Left hindlimb (tissue), 1 donor: ENCODE data around the gene ISCU.
"Not testable (repeated sequence)": the region's sequence is repeated elsewhere in the genome, so short reads cannot be mapped to it uniquely, and the experiment has no call there.

ENCODE experiments used
- DNase-seq: peaks from one replicate; pipeline ENCODE4 v3.0.0-alpha.2; 2018

Gene ISCU

DNA sequence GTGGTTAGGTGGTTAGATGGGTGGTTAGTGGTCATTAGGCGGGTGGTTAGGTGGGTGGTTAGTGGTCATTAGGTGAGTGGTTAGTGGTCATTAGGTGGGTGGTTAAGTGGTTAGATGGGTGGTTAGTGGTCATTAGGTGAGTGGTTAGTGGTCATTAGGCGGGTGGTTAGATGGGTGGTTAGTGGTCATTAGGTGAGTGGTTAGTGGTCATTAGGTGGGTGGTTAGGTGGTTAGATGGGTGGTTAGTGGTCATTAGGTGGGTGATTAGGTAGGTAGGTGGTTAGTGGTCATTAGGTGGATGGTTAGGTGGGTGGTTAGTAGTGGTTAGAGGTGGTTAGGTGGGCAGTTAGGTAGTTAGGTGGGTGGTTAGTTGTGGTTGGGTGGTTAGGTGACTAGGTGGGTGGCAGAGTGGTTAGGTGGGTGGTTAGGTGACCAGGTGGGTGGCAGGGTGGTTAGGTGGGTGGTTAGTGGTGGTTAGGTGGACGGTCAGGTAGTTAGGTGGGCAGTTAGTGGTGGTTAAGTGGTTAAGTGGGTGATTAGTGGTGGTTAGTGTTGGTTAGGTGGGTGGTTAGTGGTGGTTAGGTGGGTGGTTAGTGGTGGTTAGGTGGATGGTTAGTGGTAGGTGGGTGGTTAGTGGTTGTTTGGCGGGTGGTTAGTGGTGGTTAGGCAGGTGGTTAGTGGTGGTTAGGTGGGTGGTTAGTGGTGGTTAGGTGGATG lies 43.5 kb downstream of the ISCU start:
- peak; percentile 22 for DNase-seq

GRCh38 chr12:108606492-108606891 lies 44.1 kb downstream of the ISCU start:
- no peak for DNase-seq

DNA sequence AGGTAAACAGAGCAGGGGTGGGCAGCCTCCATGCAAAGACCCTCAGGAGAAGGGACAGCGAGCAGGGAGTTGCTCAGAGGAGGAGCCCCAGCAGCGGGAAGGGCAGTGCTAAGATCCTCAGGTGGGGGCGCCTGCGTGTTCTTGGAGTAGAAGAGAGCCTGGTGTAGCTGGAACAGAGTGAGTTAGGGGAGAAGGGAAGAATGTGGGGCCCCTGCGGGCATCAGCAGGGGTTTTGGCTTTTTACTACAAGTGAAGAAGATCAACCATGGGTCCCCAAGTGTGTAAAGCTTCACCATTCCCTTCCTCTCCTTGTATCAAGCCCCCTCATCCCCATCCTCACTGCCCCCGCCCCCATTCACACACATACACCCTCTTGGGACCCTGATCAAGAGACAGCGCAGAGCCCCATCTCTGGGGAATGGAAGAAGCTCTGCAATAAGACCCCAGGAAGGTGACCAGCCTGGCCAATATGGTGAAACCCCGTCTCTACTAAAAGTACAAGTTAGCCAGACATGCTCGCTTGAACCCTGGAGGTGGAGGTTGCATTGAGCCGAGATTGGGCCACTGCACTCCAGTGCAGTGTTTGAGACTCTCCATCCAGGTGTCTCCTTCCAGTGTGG lies 45.7 kb downstream of the ISCU start:
- peak; percentile 23 for DNase-seq

GRCh38 chr12:108608616-108609015 lies 46.2 kb downstream of the ISCU start:
- peak; percentile 25 for DNase-seq

GRCh38 chr12:108609537-108610335 lies 47.3 kb downstream of the ISCU start:
- DNase-seq: peak; percentile 93

DNA sequence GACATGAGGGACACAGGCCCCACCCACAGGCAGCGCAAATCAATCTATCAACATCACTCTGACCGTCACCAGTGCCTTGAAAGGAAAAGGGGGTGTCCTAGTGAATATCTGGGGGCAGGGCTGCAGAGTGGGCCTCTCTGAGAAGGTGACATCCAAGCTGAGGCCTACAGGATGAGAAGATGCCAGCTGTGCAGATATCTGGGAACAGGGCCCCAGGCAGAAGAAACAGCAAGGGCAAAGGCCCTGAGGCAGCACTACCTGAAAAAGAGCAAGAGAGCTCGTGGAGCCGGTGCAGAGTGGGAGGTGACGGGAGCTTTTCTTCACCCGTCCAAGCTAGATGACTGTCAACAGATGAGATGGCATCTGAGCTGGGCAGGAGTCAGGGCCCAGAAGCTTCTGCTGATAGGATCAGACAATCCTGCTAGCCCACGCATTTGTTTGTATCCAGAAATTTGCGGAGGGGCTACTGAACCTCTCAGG lies 48.0 kb downstream of the ISCU start:
- no peak for DNase-seq

GRCh38 chr12:108610856-108611605 lies 48.6 kb downstream of the ISCU start:
- DNase-seq: peak; percentile 20

- no peak for DNase-seq
Observed at GRCh38 chr12:108611884-108612415, 49.6 kb downstream of the ISCU start.

DNA sequence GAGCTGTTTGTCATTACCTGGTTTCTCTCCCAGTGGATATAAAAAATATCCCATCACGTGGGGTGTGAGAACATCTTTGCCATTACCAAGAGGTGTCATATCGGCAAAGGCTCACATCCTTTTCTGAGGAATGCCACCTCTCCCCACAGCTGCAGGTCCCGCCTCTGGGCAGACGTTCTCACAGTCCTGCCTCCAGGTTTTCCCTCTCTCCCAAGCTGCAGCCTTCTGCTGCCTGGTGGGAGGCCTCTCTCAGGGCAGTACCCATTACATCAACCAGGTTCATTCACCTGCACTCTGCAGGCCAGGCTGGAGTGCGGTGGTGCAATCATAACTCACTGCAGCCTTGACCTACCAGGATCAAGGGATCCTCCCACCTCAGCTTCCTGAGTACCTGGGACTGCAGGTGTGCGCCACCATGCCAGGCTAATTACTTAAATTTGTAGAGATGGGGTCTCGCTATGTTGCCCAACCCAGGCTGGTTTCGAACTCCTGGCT lies 50.4 kb downstream of the ISCU start:
- no peak for DNase-seq

DNA sequence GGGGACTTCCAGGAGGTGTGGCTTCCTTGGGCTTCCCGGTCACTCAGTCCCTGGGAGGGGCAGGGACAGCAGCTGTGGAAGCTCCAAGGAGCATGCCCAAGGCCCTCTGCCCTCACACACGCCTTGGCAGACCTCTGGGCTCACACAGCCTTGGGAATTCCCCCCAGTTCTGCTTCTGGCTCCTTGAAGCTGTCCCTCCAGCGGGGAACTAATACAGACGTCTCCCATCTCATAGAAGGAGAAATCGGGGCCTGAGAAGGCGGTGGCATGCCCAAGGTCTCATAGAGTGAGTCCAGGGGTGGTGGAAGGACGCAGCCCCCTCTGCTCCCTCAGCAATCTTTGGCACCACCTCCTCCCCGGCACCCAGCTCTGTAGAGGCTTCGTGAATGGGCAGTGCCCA lies 51.2 kb downstream of the ISCU start:
- no peak for DNase-seq

- no peak for DNase-seq
Observed at GRCh38 chr12:108614041-108614440, 51.6 kb downstream of the ISCU start.

DNA sequence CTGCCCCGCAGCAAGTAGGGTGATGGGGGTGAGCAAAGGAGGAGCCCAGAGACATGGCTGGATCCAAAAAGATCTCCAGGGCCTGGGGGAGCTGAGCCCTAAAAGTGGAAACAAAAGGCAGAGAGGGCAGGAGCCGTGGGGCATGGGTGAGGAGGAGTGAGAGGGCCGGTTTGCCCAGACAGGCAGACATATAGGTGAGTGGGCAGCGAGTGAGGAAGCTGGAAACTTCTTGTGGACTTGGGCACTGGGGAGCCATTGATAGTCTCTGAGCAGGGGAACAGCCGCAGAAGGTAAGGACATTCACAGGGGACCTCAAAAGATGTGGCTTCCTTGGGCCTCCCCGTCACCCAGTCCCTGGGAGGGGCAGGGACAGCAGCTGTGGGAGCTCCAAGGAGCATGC lies 52.2 kb downstream of the ISCU start:
- no peak for DNase-seq

DNA sequence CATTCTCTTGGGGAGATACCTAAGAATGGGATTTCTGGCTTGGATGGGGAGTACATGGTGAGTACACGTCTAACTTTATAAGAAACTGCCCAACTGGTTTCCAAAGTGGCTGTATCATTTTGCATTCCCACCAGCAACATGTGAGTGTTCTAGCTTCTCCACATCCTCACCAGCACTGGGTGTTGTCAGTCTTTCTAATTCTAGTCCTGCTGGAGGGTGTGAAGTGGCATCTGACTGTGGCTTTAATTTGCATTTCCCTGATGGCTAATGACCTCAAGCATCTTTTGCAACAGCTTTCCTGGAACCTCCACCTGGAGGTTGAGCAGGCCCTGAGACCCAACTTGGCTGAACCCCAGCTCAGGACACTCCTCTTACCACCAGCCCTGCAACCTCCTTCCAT lies 53.5 kb downstream of the ISCU start:
- no peak for DNase-seq

DNA sequence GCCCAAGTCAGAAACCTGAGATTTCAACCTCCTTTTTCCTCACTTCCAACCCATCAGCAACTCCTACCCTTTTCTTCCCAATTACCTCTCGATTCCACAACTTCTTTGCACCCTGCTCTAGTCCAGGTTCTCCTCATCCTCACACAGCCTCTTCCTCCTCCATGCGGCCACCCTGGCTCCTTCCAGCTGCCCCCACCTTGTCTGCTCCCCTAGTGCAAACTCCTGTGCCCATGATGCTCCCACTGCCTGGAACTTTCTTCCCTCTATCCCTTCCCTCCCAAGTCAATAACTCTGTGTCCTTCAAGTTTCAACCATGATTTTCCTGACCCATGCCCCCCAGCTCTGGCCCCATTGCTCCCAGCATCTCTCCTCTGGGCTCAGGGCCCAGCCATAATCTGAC lies 54.0 kb downstream of the ISCU start:
- no peak for DNase-seq

- no peak for DNase-seq
Observed at GRCh38 chr12:108616941-108617858, 54.8 kb downstream of the ISCU start.

GRCh38 chr12:108618079-108618952 lies 55.9 kb downstream of the ISCU start:
- DNase-seq: peak; percentile 86

GRCh38 chr12:108618953-108619274 lies 56.5 kb downstream of the ISCU start:
- not testable (repeated sequence) for DNase-seq
